H1 (cell line): ENCODE measurements around the gene ZBTB4. TPM values are rescaled to one million over a fixed set of nuclear protein-coding genes. Genes with fewer than 3 reads are reported as not detected.

Experiments used
- BCL11A ChIP-seq, 2 experiments: IDR thresholded peaks; one replicate each; pipeline ENCODE4 v1.6.1; 2011; ENCODE audit warnings: low read depth in 2 of 2, low read length in 2 of 2, mild to moderate bottlenecking in 2 of 2
- EP300 ChIP-seq, 2 experiments: IDR thresholded peaks; 1 replicate in 1 of 2; 2 replicates in 1 of 2; pipeline ENCODE4 v1.6.1; 2011 to 2012; ENCODE audit warnings: low read depth in 2 of 2, low read length in 2 of 2, mild to moderate bottlenecking in 2 of 2, borderline replicate concordance in 1 of 2, inconsistent platforms in 1 of 2, moderate library complexity in 1 of 2
- EZH2 ChIP-seq: fragments of 200-600 bp; sonication (generic); IDR thresholded peaks from 2 replicates; pipeline ENCODE4 v1.7.1; 2012; ENCODE audit warnings: low read depth, mild to moderate bottlenecking, moderate library complexity, low read length, inconsistent platforms; ENCODE audit not compliant: severe bottlenecking
- JUN ChIP-seq: IDR thresholded peaks from 2 replicates; pipeline ENCODE4 v1.6.1; 2011; ENCODE audit warnings: low read depth, mild to moderate bottlenecking, improper control_type of control experiment, low read length
- KDM5A ChIP-seq: fragments of 200-600 bp; IDR thresholded peaks from 2 replicates; pipeline ENCODE4 v1.7.1; 2012; ENCODE audit warnings: mild to moderate bottlenecking, low read length, inconsistent platforms, mixed read lengths
- MAFK ChIP-seq: IDR thresholded peaks from 2 replicates; pipeline ENCODE4 v1.6.1; 2012; ENCODE audit warnings: low read depth, mild to moderate bottlenecking, improper control_type of control experiment, low read length
- polyA plus RNA-seq, 7 experiments: library from polyadenylated mRNA; depleted of rRNA in 3 of 7; stranded (reverse) in 5 of 7; unstranded in 2 of 7; fragments of >200 nt in 5 of 7; fragments of 200-250 nt in 2 of 7; gene quantifications; 1 replicate in 5 of 7; 2 replicates in 1 of 7; 4 replicates in 1 of 7; pipeline versions ENCODE4 v1.2.1 to v1.2.3, GENCODE V29; 2011 to 2013; ENCODE audit warnings: missing spikeins in 2 of 7, mixed read lengths in 2 of 7
- total RNA-seq: library from RNA; stranded (reverse); fragmentation: NEBNext Ultra II Directional; extraction: Animal tissue kit (Norgen Biotek cat#: 25700); gene quantifications from 2 replicates; pipeline ENCODE4 v1.2.1, GENCODE V29; 2021

The ZBTB4 gene
- total and polyA plus RNA-seq, 2 of the 8 experiments (the other 6 are each of a cell fraction or from before 2014, with no cell fraction given), result 5.9 to 10.1 TPM

DNA sequence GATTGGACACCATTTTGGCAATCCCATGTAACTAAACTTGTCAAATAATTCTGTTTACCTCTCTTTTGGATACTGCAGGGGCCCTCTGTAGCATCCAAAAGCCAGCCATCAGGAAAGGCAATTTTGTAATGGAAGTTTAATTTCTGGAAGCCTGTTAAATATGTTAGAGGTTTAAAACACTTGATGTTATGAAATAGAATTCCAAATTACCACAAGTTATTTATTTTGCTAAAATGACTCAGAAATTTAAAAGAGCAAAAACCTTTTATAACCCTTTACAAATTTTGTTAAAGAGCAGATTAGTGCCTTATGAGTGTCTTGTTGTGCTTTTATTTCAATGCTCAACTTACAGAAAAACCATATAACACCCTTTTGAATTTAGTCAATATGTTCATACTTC is 49.4 kb upstream of the ZBTB4 start (continued):
- TF ChIP-seq EP300 (IDR thresholded peaks at IDR 0.05; ENCODE audit: borderline replicate concordance in 1 of 2, low read depth in 2 of 2, low read length in 2 of 2) (no peak), KDM5A (no peak), JUN (no peak), EZH2 (no peak), MAFK (no peak), BCL11A (IDR thresholded peaks at IDR 0.05; ENCODE audit: low read depth in 2 of 2, low read length in 2 of 2) (no peak)
